HCT116 (cell line): ENCODE data around the gene YTHDF1. TPM values are rescaled to one million over a fixed set of nuclear protein-coding genes. Genes with fewer than 3 reads are reported as not detected.

Source experiments
- ATAC-seq: fragments of 200-7000 bp; cut with Tn5 transposase; 2 replicates; pipeline ENCODE4 v1.9.1; 2020; ENCODE audit warnings: mild to moderate bottlenecking, moderate library complexity
- BruUV-seq: library from RNA; stranded (reverse); fragments of 400-500 nt; replicated peaks from 2 replicates; lab custom pipeline; 2021; lab: Mats Ljungman, UMichigan
- CTCF ChIA-PET: fragments of 300-600 bp; sonication (Branson Sonifier 250); formaldehyde crosslinking; loops from one replicate; lab custom pipeline; 2021; ENCODE audit warnings: antibody characterized with exemption; lab: Charles Lee
- POLR2A ChIA-PET: fragments of 300-600, 350-600 bp; sonication (Branson Sonifier 250); formaldehyde crosslinking; loops from one replicate; lab custom pipeline; 2021; ENCODE audit warnings: antibody characterized with exemption; lab: Charles Lee
- RAD21 ChIA-PET, 2 experiments: fragments of 300-600 bp; sonication (Branson Sonifier 250); formaldehyde crosslinking; loops; one replicate each; lab custom pipeline; 2023; ENCODE audit warnings: low total read pairs in 2 of 2; ENCODE audit not compliant: uncharacterized antibody in 2 of 2, unreplicated experiment in 2 of 2, low non-redundant PET in 1 of 2; lab: Charles Lee
- DNase-seq: peaks from one replicate; pipeline ENCODE4 v3.0.0-alpha.2; 2010; ENCODE audit warnings: low read depth, low spot score
- H2AFZ ChIP-seq: fragments of 200-600 bp; shearing (Covaris generic), sonication (generic); 2 replicates; pipeline ENCODE4 v1.6.1; 2017; ENCODE audit warnings: low read depth, mixed run types, mixed read lengths, antibody characterized with exemption, low read length; ENCODE audit not compliant: poor library complexity, severe bottlenecking
- H3K27ac ChIP-seq: 2 replicates; pipeline ENCODE4 v1.5.1; 2012; ENCODE audit warnings: low read depth, low read length
- H3K27me3 ChIP-seq: fragments of 200-600 bp; sonication (generic); 2 replicates; pipeline ENCODE4 v1.6.1; 2016; ENCODE audit warnings: mixed run types, low read length, mixed read lengths; ENCODE audit not compliant: insufficient read depth
- H3K36me3 ChIP-seq, 2 experiments: fragments of 200-500 bp in 1 of 2; fragments of 200-600 bp in 1 of 2; sonication (Bioruptor generic) in 1 of 2; sonication (generic) in 1 of 2; 2 replicates each; pipeline versions ENCODE4 v1.5.1 to v1.6.1; 2014 to 2016; ENCODE audit warnings: low read length in 2 of 2, inconsistent platforms in 1 of 2, mixed read lengths in 1 of 2, mixed run types in 1 of 2; ENCODE audit not compliant: insufficient read depth in 2 of 2, control insufficient read depth in 1 of 2
- H3K4me1 ChIP-seq, 2 experiments: fragments of 200-600 bp in 1 of 2; sonication (generic) in 1 of 2; 2 replicates each; pipeline versions ENCODE4 v1.5.1 to v1.6.1; 2012 to 2017; ENCODE audit warnings: low read length in 2 of 2, inconsistent platforms in 1 of 2, mild to moderate bottlenecking in 1 of 2, mixed read lengths in 1 of 2, mixed run types in 1 of 2, moderate library complexity in 1 of 2; ENCODE audit not compliant: insufficient read depth in 2 of 2, control insufficient read depth in 1 of 2
- H3K4me2 ChIP-seq: fragments of 200-600 bp; sonication (generic); 2 replicates; pipeline ENCODE4 v1.6.1; 2017; ENCODE audit warnings: mixed run types, low read length, mixed read lengths
- H3K4me3 ChIP-seq, 2 experiments: fragments of 200-600 bp in 1 of 2; sonication (generic) in 1 of 2; replicated peaks in 1 of 2; 2 replicates each; pipeline ENCODE4 v1.5.1; 2011 to 2016; ENCODE audit warnings: low read length in 2 of 2, control low read depth in 1 of 2, low read depth in 1 of 2, mild to moderate bottlenecking in 1 of 2, mixed read lengths in 1 of 2, mixed run types in 1 of 2
- H3K79me2 ChIP-seq: fragments of 200-600 bp; sonication (generic); 2 replicates; pipeline ENCODE4 v1.6.1; 2017; ENCODE audit warnings: mild to moderate bottlenecking, mixed run types, low read length, moderate library complexity, mixed read lengths; ENCODE audit not compliant: insufficient read depth
- H3K9ac ChIP-seq: fragments of 200-600 bp; sonication (generic); 2 replicates; pipeline ENCODE4 v1.6.1; 2016; ENCODE audit warnings: low read length, mixed read lengths
- H3K9me2 ChIP-seq: fragments of 200-600 bp; sonication (generic), shearing (Covaris generic); 2 replicates; pipeline ENCODE4 v1.6.1; 2017; ENCODE audit warnings: mixed run types, mild to moderate bottlenecking, moderate library complexity; ENCODE audit not compliant: insufficient read depth
- H3K9me3 ChIP-seq, 2 experiments: fragments of 200-500 bp in 1 of 2; fragments of 200-600 bp in 1 of 2; sonication (Bioruptor generic) in 1 of 2; sonication (generic) in 1 of 2; 2 replicates each; pipeline ENCODE4 v1.6.1; 2014 to 2017; ENCODE audit warnings: low read length in 2 of 2, mixed read lengths in 2 of 2, inconsistent platforms in 1 of 2, low read depth in 1 of 2, mild to moderate bottlenecking in 1 of 2, mixed run types in 1 of 2, moderate library complexity in 1 of 2; ENCODE audit not compliant: control insufficient read depth in 1 of 2, insufficient read depth in 1 of 2
- H4K20me1 ChIP-seq: fragments of 200-600 bp; sonication (generic), shearing (Covaris generic); 2 replicates; pipeline ENCODE4 v1.6.1; 2017; ENCODE audit warnings: mixed run types, mild to moderate bottlenecking, moderate library complexity; ENCODE audit not compliant: insufficient read depth
- ATF3 ChIP-seq: IDR thresholded peaks from 2 replicates; pipeline ENCODE4 v1.6.1; 2012
- CBX3 ChIP-seq: IDR thresholded peaks from 2 replicates; pipeline ENCODE4 v1.6.1; 2012; ENCODE audit warnings: low read depth
- EGR1 ChIP-seq: IDR thresholded peaks from 2 replicates; pipeline ENCODE4 v1.6.1; 2012; ENCODE audit warnings: low read depth
- EZH2 ChIP-seq: fragments of 200-600 bp; sonication (generic); IDR thresholded peaks from 2 replicates; pipeline ENCODE4 v1.6.1; 2017; ENCODE audit warnings: antibody characterized with exemption, mixed run types
- EZH2phosphoT487 ChIP-seq: fragments of 200-600 bp; IDR thresholded peaks from 2 replicates; pipeline ENCODE4 v1.6.1; 2018; ENCODE audit warnings: antibody characterized with exemption, borderline replicate concordance
- FOSL1 ChIP-seq: IDR thresholded peaks from 2 replicates; pipeline ENCODE4 v1.6.1; 2012; ENCODE audit warnings: low read depth
- POLR2A ChIP-seq: IDR thresholded peaks from 2 replicates; pipeline ENCODE4 v1.7.0; 2011; ENCODE audit warnings: borderline replicate concordance; ENCODE audit not compliant: insufficient read depth, insufficient read length; ENCODE audit errors: extremely low read depth
- RAD21 ChIP-seq: IDR thresholded peaks from 2 replicates; pipeline ENCODE4 v1.6.1; 2012; ENCODE audit warnings: low read depth, mild to moderate bottlenecking
- SIN3A ChIP-seq: IDR thresholded peaks from 2 replicates; pipeline ENCODE4 v1.6.1; 2012; ENCODE audit warnings: low read depth
- SRF ChIP-seq: IDR thresholded peaks from 2 replicates; pipeline ENCODE4 v1.6.1; 2012; ENCODE audit warnings: low read depth
- TCF7L2 ChIP-seq: IDR thresholded peaks from 2 replicates; pipeline ENCODE4 v1.7.0; 2011; ENCODE audit warnings: borderline replicate concordance, inconsistent platforms; ENCODE audit not compliant: insufficient read depth, insufficient read length; ENCODE audit errors: extremely low read depth
- YY1 ChIP-seq: IDR thresholded peaks from 2 replicates; pipeline ENCODE4 v1.6.1; 2011; ENCODE audit warnings: low read length, low read depth, moderate library complexity, mild to moderate bottlenecking; ENCODE audit not compliant: insufficient replicate concordance; ENCODE audit errors: extremely low read depth
- ZFX ChIP-seq: fragments of 450-650 bp; IDR thresholded peaks from 2 replicates; pipeline ENCODE4 v1.6.1; 2017
- ZNF274 ChIP-seq: fragments of 200-500 bp; sonication (Bioruptor generic); IDR thresholded peaks from 2 replicates; pipeline ENCODE4 v1.6.1; 2014; ENCODE audit warnings: mild to moderate bottlenecking, low read depth, low read length, inconsistent platforms
- intact Hi-C: fragments of 100-400 bp; cut with micrococcal nuclease; formaldehyde crosslinking; loops from 2 replicates; pipeline ENCODE4 v1.10.0; 2022
- total RNA-seq: library from RNA; stranded (reverse); gene quantifications from one replicate; pipeline ENCODE4 v1.2.1, GENCODE V29; 2021; ENCODE audit not compliant: unreplicated experiment
- TF ChIP-seq, protein P1 (sequence below): IDR thresholded peaks from 2 replicates; pipeline ENCODE4 v1.6.1; 2012; ENCODE audit warnings: low read depth

YTHDF1 gene
- total RNA-seq, 1 experiment from 2014 or later = 42.8 TPM

DNA sequence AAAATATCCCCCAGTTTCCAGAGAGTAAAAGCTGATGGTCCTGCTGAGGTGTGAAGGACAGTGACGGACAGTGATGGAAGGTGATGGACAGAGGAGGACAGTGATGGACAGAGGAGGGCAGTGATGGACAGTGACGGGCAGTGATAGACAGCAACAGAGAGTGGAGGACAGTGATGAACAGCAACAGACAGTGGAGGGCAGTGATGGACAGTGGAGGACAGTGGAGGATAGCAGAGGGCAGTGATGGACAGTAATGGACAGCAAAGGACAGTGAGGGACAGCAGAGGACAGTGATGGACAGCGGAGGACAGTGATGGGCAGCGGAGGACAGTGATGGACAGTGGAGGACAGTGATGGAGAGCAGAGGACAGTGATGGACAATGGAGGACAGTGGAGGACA lies 41.0 kb upstream of the YTHDF1 start:
- Histone ChIP-seq H3K9me3 (no peaks in the 10 kb centered on the region), H2AFZ (no peak overlapping the region), H4K20me1 (no peaks in the 10 kb centered on the region), H3K4me1 (no peaks in the 10 kb centered on the region), H3K79me2 (no peaks in the 10 kb centered on the region), H3K27me3 (no peaks in the 10 kb centered on the region), H3K27ac (no peak overlapping the region), H3K4me3 (no peak overlapping the region), H3K9ac (no peak overlapping the region), H3K4me2 (no peak overlapping the region), H3K36me3 (no peaks in the 10 kb centered on the region), H3K9me2 (no peaks in the 10 kb centered on the region)
- POLR2A ChIA-PET = no interaction called here
- ATAC-seq = no peak
- TF ChIP-seq SIN3A (no peak), SRF (no peak), EZH2 (no peak), EZH2phosphoT487 (no peak), ATF3 (no peak), FOSL1 (no peak), YY1 (no peak), TCF7L2 (no peak), ZNF274 (no peak), ZFX (no peak), EGR1 (no peak), CBX3 (no peak), RAD21 (no peak), POLR2A (no peak)
- TF ChIP-seq, protein P1, sequence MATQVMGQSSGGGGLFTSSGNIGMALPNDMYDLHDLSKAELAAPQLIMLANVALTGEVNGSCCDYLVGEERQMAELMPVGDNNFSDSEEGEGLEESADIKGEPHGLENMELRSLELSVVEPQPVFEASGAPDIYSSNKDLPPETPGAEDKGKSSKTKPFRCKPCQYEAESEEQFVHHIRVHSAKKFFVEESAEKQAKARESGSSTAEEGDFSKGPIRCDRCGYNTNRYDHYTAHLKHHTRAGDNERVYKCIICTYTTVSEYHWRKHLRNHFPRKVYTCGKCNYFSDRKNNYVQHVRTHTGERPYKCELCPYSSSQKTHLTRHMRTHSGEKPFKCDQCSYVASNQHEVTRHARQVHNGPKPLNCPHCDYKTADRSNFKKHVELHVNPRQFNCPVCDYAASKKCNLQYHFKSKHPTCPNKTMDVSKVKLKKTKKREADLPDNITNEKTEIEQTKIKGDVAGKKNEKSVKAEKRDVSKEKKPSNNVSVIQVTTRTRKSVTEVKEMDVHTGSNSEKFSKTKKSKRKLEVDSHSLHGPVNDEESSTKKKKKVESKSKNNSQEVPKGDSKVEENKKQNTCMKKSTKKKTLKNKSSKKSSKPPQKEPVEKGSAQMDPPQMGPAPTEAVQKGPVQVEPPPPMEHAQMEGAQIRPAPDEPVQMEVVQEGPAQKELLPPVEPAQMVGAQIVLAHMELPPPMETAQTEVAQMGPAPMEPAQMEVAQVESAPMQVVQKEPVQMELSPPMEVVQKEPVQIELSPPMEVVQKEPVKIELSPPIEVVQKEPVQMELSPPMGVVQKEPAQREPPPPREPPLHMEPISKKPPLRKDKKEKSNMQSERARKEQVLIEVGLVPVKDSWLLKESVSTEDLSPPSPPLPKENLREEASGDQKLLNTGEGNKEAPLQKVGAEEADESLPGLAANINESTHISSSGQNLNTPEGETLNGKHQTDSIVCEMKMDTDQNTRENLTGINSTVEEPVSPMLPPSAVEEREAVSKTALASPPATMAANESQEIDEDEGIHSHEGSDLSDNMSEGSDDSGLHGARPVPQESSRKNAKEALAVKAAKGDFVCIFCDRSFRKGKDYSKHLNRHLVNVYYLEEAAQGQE = no peak
- CTCF ChIA-PET = no interaction called here
- no TSS peak for BruUV-seq
- DNase-seq = no peak
- RAD21 ChIA-PET = no interaction called here
- intact Hi-C loops = no loop called here
